Stomach (tissue), 9 donors: ENCODE data around the gene IQCM. TPM values are rescaled to one million over a fixed set of nuclear protein-coding genes. Genes with fewer than 3 reads are reported as not detected.

ENCODE experiments used
- DNase-seq, 2 donors: peaks; one replicate each; pipeline versions ENCODE4 v3.0.0 to v3.0.0-alpha.2; 2013 to 2019
- H3K27ac ChIP-seq, 5 donors: fragments of 200-600 bp in 4 of 5; sonication (generic) in 4 of 5; one replicate each; pipeline ENCODE4 v1.5.1; 2013 to 2019; ENCODE audit warnings: mild to moderate bottlenecking in 1 of 5, moderate library complexity in 1 of 5
- H3K27me3 ChIP-seq, 3 donors: fragments of 200-600 bp; sonication (generic); one replicate each; pipeline ENCODE4 v1.5.1; 2017 to 2019; ENCODE audit warnings: mixed run types in 1 of 3
- H3K36me3 ChIP-seq, 4 donors: fragments of 200-600 bp; sonication (generic); 1 replicate in 3 of 4; 2 replicates in 1 of 4; pipeline ENCODE4 v1.5.1; 2016 to 2019
- H3K4me1 ChIP-seq, 4 donors: fragments of 200-600 bp; sonication (generic); one replicate each; pipeline ENCODE4 v1.5.1; 2016 to 2019
- H3K4me3 ChIP-seq, 4 donors: fragments of 200-600 bp; sonication (generic) in 3 of 4; one replicate each; pipeline ENCODE4 v1.5.1; 2016 to 2019; ENCODE audit warnings: mild to moderate bottlenecking in 1 of 4
- H3K9me3 ChIP-seq, 4 donors: fragments of 200-600 bp; sonication (generic); one replicate each; pipeline ENCODE4 v1.5.1; 2016 to 2019
- EP300 ChIP-seq: sonication (generic); formaldehyde crosslinking; IDR thresholded peaks from one replicate; pipeline ENCODE4 v1.6.1; 2017; ENCODE audit warnings: antibody characterized with exemption
- POLR2A ChIP-seq, 4 donors: fragments of 450-650 bp; IDR thresholded peaks; one replicate each; pipeline ENCODE4 v1.6.1; 2016; ENCODE audit warnings: antibody characterized with exemption in 4 of 4, control low read depth in 2 of 4, mild to moderate bottlenecking in 1 of 4, moderate library complexity in 1 of 4
- POLR2AphosphoS5 ChIP-seq, 3 donors: sonication (generic); formaldehyde crosslinking; IDR thresholded peaks; one replicate each; pipeline ENCODE4 v1.6.1; 2016; ENCODE audit warnings: antibody characterized with exemption in 3 of 3
- WGBS, 5 donors: extraction: QIAGEN DNeasy Blood & Tissue Kit in 3 of 5; methylation state at CpG; one replicate each; pipeline versions ENCODE4 v1.1.5 to v1.1.7; 2013 to 2018; 5-methylcytosine and 5-hydroxymethylcytosine counted together
- intact Hi-C: fragments of 100-400 bp; cut with DNase I; formaldehyde crosslinking; loops from one replicate; pipeline ENCODE4 v1.15.1; 2023; ENCODE audit warnings: low total_unique reads
- polyA plus RNA-seq, 3 donors: library from polyadenylated mRNA; stranded (reverse); fragments of 200-250 nt; gene quantifications; one replicate each; pipeline ENCODE4 v1.2.3, GENCODE V29; 2013
- total RNA-seq, 5 donors: library from RNA; depleted of rRNA; stranded (reverse); fragments of >200 nt; gene quantifications; one replicate each; pipeline versions ENCODE4 v1.1.0 to v1.2.3, GENCODE V29; 2014 to 2016
- TF ChIP-seq, protein P1 (sequence below), 7 experiments: fragments of 450-650 bp in 4 of 7; fragments of 200-600 bp in 3 of 7; sonication (generic) in 3 of 7; IDR thresholded peaks; one replicate each; pipeline ENCODE4 v1.5.1; 2016 to 2019; ENCODE audit warnings: antibody characterized with exemption in 7 of 7, control low read depth in 2 of 7, mild to moderate bottlenecking in 1 of 7
- donor health status: healthy with polysubstance abuse.
- donor health status: Bipolar disorder and iron deficiency.
- donor health status: healthy.

IQCM gene
- total and polyA plus RNA-seq, 8 donors: not detected

DNA sequence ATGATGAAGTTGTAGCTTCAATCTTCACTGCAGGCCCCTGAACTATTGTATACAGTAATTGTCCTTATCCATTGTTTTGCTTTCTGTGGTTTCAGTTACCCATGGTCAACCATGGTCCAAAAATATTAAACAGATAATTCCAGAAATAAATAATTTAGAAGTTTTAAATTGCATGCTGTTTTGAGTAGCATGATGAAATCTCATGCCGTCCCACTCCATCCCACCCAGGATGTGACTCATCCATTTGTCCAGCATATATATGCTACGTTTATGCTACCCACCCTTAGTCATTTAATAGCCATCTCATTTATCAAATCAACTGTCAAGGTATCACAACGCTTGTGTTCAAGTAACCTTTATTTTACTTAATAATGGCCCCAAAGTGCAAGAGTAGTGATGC lies 34.5 kb downstream of the IQCM start:
- intact Hi-C loops: no loop called here
- no peaks in the 10 kb centered on the region for H3K36me3 ChIP-seq
- TF ChIP-seq, protein P1, sequence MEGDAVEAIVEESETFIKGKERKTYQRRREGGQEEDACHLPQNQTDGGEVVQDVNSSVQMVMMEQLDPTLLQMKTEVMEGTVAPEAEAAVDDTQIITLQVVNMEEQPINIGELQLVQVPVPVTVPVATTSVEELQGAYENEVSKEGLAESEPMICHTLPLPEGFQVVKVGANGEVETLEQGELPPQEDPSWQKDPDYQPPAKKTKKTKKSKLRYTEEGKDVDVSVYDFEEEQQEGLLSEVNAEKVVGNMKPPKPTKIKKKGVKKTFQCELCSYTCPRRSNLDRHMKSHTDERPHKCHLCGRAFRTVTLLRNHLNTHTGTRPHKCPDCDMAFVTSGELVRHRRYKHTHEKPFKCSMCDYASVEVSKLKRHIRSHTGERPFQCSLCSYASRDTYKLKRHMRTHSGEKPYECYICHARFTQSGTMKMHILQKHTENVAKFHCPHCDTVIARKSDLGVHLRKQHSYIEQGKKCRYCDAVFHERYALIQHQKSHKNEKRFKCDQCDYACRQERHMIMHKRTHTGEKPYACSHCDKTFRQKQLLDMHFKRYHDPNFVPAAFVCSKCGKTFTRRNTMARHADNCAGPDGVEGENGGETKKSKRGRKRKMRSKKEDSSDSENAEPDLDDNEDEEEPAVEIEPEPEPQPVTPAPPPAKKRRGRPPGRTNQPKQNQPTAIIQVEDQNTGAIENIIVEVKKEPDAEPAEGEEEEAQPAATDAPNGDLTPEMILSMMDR (IDR thresholded peaks at IDR 0.05): no peak
- TF ChIP-seq POLR2A (IDR thresholded peaks at IDR 0.05) (no peak), POLR2AphosphoS5 (IDR thresholded peaks at IDR 0.05) (no peak), EP300 (no peak)
- H3K4me3 ChIP-seq: no peak overlapping the region
- no peak overlapping the region for H3K27ac ChIP-seq
- H3K9me3 ChIP-seq: peaks cover 0 to 5% (median 0%) of the 10 kb centered on the region in 4 donors
- WGBS, 5 donors: 57 to 67% (median 65%) methylated on average over 3 of the region's 3 CpGs
- DNase-seq: no peak
- no peaks in the 10 kb centered on the region for H3K4me1 ChIP-seq
- H3K27me3 ChIP-seq: no peaks in the 10 kb centered on the region

DNA sequence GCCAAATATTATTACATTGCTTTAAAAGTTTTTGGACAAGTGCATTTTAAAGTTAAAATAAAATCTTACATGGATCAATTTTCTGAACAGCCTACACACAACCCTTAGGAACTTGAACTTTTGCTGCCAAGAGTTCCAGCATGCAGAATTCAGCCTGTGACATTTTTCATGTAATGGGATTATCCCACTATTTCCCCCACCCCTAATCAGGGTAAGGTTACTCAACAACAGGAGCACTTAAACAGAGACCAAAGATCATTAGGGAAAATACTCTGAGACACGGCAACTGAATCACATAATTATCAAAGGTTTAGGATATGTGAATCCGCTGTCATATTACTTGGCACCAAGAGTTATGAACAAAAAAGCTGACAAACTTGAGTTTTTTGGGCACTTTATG lies 47.2 kb downstream of the IQCM start:
- Histone ChIP-seq H3K4me3 (no peak overlapping the region), H3K4me1 (no peaks in the 10 kb centered on the region), H3K27me3 (no peaks in the 10 kb centered on the region), H3K9me3 (no peaks in the 10 kb centered on the region), H3K36me3 (no peaks in the 10 kb centered on the region), H3K27ac (no peak overlapping the region)
- DNase-seq: no peak
- intact Hi-C loops: no loop called here
- no peak for TF ChIP-seq EP300
- no peak for TF ChIP-seq POLR2A (IDR thresholded peaks at IDR 0.05)
- TF ChIP-seq, protein P1 (IDR thresholded peaks at IDR 0.05): no peak
- TF ChIP-seq POLR2AphosphoS5 (IDR thresholded peaks at IDR 0.05): no peak
- WGBS, 5 donors: 73 to 89% (median 85%) methylated on average over 2 of the region's 2 CpGs

GRCh38 chr4:149766135-149766534 lies 49.5 kb downstream of the IQCM start:
- WGBS, 5 donors: 76 to 96% (median 87%) methylated on average over 1 of the region's 1 CpG
- no peak overlapping the region for H3K4me3 ChIP-seq

DNA sequence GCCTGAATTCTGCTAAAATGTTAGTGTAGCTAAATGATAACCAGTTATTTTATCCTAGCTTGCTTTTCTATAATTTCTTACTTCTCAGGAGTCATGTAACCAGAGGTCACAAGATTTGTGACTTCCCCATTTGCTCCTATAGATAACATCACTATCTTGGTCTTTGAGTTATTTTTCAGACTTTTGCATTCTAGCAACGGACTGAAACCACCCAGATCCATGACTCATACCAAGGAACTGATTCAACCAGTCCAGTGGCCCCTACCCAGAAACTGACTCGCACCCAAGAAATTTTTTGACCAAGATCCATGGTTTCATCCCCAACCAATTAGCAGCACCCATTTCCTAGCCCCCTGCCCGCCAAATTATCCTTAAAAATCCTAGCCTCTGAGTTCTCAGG lies 50.0 kb downstream of the IQCM start:
- intact Hi-C loops: no loop called here
- Histone ChIP-seq H3K27me3 (no peaks in the 10 kb centered on the region), H3K27ac (no peak overlapping the region), H3K4me3 (no peak overlapping the region), H3K9me3 (no peaks in the 10 kb centered on the region), H3K4me1 (no peaks in the 10 kb centered on the region), H3K36me3 (no peaks in the 10 kb centered on the region)
- no peak for TF ChIP-seq EP300
- no peak for TF ChIP-seq POLR2A (IDR thresholded peaks at IDR 0.05)
- TF ChIP-seq, protein P1 (IDR thresholded peaks at IDR 0.05): no peak
- no peak for TF ChIP-seq POLR2AphosphoS5 (IDR thresholded peaks at IDR 0.05)
- DNase-seq: no peak
- 47 to 58% (median 55%) methylated on average over 3 of the region's 3 CpGs for WGBS, 5 donors

More at GRCh38 chr4:149766135-149766534, 49.5 kb downstream of the IQCM start:
- H3K9me3 ChIP-seq: no peaks in the 10 kb centered on the region
- no peaks in the 10 kb centered on the region for H3K36me3 ChIP-seq
- intact Hi-C loops: no loop called here
- no peaks in the 10 kb centered on the region for H3K4me1 ChIP-seq
- DNase-seq: no peak
- no peak for TF ChIP-seq EP300
- TF ChIP-seq, protein P1 (IDR thresholded peaks at IDR 0.05): no peak
- no peak for TF ChIP-seq POLR2AphosphoS5 (IDR thresholded peaks at IDR 0.05)
- no peak for TF ChIP-seq POLR2A (IDR thresholded peaks at IDR 0.05)
- no peaks in the 10 kb centered on the region for H3K27me3 ChIP-seq
- H3K27ac ChIP-seq: no peak overlapping the region
